GM18508 (cell line): Measurements from ENCODE around the gene SYT15.
"Not testable (repeated sequence)": the region's sequence is repeated elsewhere in the genome, so short reads cannot be mapped to it uniquely, and the experiment has no call there.

Source experiments
- ATAC-seq: cut with Tn5 transposase; IDR thresholded peaks from one replicate; pipeline ENCODE4 v1.9.1; 2021; ENCODE audit warnings: moderate number of reproducible peaks; ENCODE audit not compliant: insufficient read depth, unreplicated experiment

The SYT15 gene

GRCh38 chr10:46640005-46640404 is 61.1 kb downstream of the SYT15 start:
- not testable (repeated sequence) for ATAC-seq
